Measurements from ENCODE around the gene ATXN8OS. TPM values are rescaled to one million over a fixed set of nuclear protein-coding genes. Genes with fewer than 3 reads are reported as not detected.
"Not testable (repeated sequence)": the region's sequence is repeated elsewhere in the genome, so short reads cannot be mapped to it uniquely, and the experiment has no call there.

The ATXN8OS gene
- total RNA-seq (not detected), total RNA-seq (0 to 0.12 reads per million in 2 donors)

GRCh38 chr13:70107498-70108281 lies at the start of gene ATXN8OS:
Gene ATXN8OS, plus strand, starts transcription at chr13:70107826.
- no peaks in the 10 kb centered on the region for H3K27me3 Mint-ChIP-seq
- H3K4me3 Mint-ChIP-seq, result no peak within 1 kb of the TSS
- H3K4me1 Mint-ChIP-seq, result no peaks in the 10 kb centered on the region
- no peaks in the 10 kb centered on the region for H3K9me3 ChIP-seq (ENCODE audit: control insufficient read depth, low read length, poor library complexity, severe bottlenecking)
- H3K27ac Mint-ChIP-seq, result no peak within 1 kb of the TSS
- H3K36me3 Mint-ChIP-seq (ENCODE audit: low read depth), result no peaks in the 10 kb centered on the region
- DNase-seq, result no peak
- no peak for ATAC-seq

DNA sequence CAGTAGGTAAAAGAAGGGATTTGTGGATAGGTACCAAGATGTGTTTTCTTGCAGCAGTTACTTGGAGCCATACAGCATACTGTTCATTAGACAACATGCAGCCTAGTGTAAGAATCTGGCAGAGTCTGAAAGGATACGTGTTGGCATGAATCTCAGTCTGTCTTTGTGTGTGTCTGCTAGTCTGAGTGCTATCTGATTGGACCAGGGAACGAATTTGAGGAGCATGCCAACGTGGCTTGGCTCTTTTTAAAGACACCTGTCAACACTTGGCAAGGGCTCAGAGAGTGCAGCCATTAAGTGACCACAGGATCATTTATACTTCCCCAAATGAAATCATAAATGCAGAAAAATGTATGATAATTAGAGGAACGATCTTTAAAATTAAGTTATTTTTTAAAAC lies 27.6 kb upstream of the ATXN8OS start:
- Mint-ChIP-seq H3K27me3 (no peaks in the 10 kb centered on the region), H3K4me3 (no peak overlapping the region), H3K36me3 (ENCODE audit: low read depth) (no peaks in the 10 kb centered on the region), H3K4me1 (no peaks in the 10 kb centered on the region), H3K27ac (no peak overlapping the region)
- ATAC-seq (no peak), DNase-seq (no peak)
- no peaks in the 10 kb centered on the region for H3K9me3 ChIP-seq (ENCODE audit: control insufficient read depth, low read length, poor library complexity, severe bottlenecking)

GRCh38 chr13:70087247-70087646 lies 20.4 kb upstream of the ATXN8OS start:
- Mint-ChIP-seq H3K4me1 (no peaks in the 10 kb centered on the region), H3K27me3 (no peaks in the 10 kb centered on the region), H3K36me3 (ENCODE audit: low read depth) (no peaks in the 10 kb centered on the region), H3K4me3 (no peak overlapping the region), H3K27ac (no peak overlapping the region)
- ATAC-seq (no peak), DNase-seq (no peak)
- H3K9me3 ChIP-seq (ENCODE audit: control insufficient read depth, low read length, poor library complexity, severe bottlenecking), result no peaks in the 10 kb centered on the region

- Mint-ChIP-seq H3K4me1 (no peaks in the 10 kb centered on the region), H3K4me3 (no peak overlapping the region), H3K27me3 (no peaks in the 10 kb centered on the region), H3K27ac (no peak overlapping the region), H3K36me3 (ENCODE audit: low read depth) (no peaks in the 10 kb centered on the region)
- ATAC-seq (no peak), DNase-seq (no peak)
- no peaks in the 10 kb centered on the region for H3K9me3 ChIP-seq (ENCODE audit: control insufficient read depth, low read length, poor library complexity, severe bottlenecking)
Observed at GRCh38 chr13:70088926-70089325, 18.7 kb upstream of the ATXN8OS start.

- H3K9me3 ChIP-seq (ENCODE audit: control insufficient read depth, low read length, poor library complexity, severe bottlenecking), result no peaks in the 10 kb centered on the region
- H3K27me3 Mint-ChIP-seq, result no peaks in the 10 kb centered on the region
- no peak overlapping the region for H3K4me3 Mint-ChIP-seq
- H3K36me3 Mint-ChIP-seq (ENCODE audit: low read depth), result no peaks in the 10 kb centered on the region
- no peak overlapping the region for H3K27ac Mint-ChIP-seq
- ATAC-seq, result no peak
- no peak for DNase-seq
- no peaks in the 10 kb centered on the region for H3K4me1 Mint-ChIP-seq
Observed at GRCh38 chr13:70090036-70090723, 17.4 kb upstream of the ATXN8OS start.

DNA sequence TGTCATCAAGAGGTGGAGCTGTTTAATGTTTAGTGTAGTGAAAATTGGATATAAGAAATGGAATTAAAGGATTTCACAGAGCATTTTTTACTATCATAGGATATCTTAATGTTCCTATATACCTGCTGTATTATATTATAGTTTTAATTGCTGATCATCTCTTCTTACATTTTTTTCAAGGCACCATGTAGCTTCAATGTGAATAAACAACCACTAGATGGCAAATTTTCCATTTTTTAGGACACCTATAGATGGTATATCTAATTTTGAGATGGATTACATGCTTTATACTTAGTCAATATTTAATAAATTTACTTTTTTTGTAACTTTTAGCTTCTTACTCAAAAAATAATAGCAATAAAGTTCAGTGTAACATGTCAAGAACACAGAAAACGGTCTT lies 9.0 kb upstream of the ATXN8OS start:
- no peaks in the 10 kb centered on the region for H3K36me3 Mint-ChIP-seq (ENCODE audit: low read depth)
- DNase-seq, result no peak
- H3K4me1 Mint-ChIP-seq, result no peaks in the 10 kb centered on the region
- no peak overlapping the region for H3K4me3 Mint-ChIP-seq
- H3K9me3 ChIP-seq (ENCODE audit: control insufficient read depth, low read length, poor library complexity, severe bottlenecking), result no peaks in the 10 kb centered on the region
- no peak overlapping the region for H3K27ac Mint-ChIP-seq
- no peak for ATAC-seq
- H3K27me3 Mint-ChIP-seq, result no peaks in the 10 kb centered on the region

DNA sequence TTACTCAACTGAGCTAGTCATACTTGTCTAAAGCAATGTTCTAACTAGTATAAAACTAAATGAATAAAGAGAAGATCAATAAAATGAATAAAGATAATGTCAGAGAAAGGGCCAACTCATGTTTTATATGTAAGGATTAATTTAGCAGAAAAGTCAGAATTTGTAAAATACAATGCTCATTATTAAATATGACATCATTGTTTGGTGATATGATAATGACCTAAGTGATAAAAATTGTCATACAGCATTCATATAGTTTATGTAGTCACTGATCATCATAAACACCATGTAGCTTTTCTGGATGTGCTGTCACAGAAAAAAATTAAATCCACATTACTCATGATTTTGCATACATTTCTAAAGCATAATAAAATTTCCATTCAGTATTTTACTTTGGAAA lies 3.1 kb upstream of the ATXN8OS start:
- H3K36me3 Mint-ChIP-seq (ENCODE audit: low read depth), result no peaks in the 10 kb centered on the region
- no peaks in the 10 kb centered on the region for H3K27me3 Mint-ChIP-seq
- no peaks in the 10 kb centered on the region for H3K4me1 Mint-ChIP-seq
- H3K4me3 Mint-ChIP-seq, result no peak overlapping the region
- H3K27ac Mint-ChIP-seq, result no peak overlapping the region
- no peaks in the 10 kb centered on the region for H3K9me3 ChIP-seq (ENCODE audit: control insufficient read depth, low read length, poor library complexity, severe bottlenecking)
- no peak for DNase-seq
- ATAC-seq, result no peak

- H3K27ac Mint-ChIP-seq, result no peak overlapping the region
- ATAC-seq (no peak), DNase-seq (no peak)
- H3K4me3 Mint-ChIP-seq, result no peak overlapping the region
- no peaks in the 10 kb centered on the region for H3K36me3 Mint-ChIP-seq (ENCODE audit: low read depth)
- H3K27me3 Mint-ChIP-seq, result no peaks in the 10 kb centered on the region
- no peaks in the 10 kb centered on the region for H3K4me1 Mint-ChIP-seq
- H3K9me3 ChIP-seq (ENCODE audit: control insufficient read depth, low read length, poor library complexity, severe bottlenecking), result no peaks in the 10 kb centered on the region
Observed at GRCh38 chr13:70107125-70107497, 515 bp upstream of the ATXN8OS start.

- H3K27me3 Mint-ChIP-seq, result no peaks in the 10 kb centered on the region
- H3K27ac Mint-ChIP-seq, result no peak within 1 kb of the TSS
- no peaks in the 10 kb centered on the region for H3K4me1 Mint-ChIP-seq
- ATAC-seq (no peak), DNase-seq (no peak)
- H3K9me3 ChIP-seq (ENCODE audit: control insufficient read depth, low read length, poor library complexity, severe bottlenecking), result no peaks in the 10 kb centered on the region
- no peaks in the 10 kb centered on the region for H3K36me3 Mint-ChIP-seq (ENCODE audit: low read depth)
- no peak within 1 kb of the TSS for H3K4me3 Mint-ChIP-seq
Observed at GRCh38 chr13:70108356-70109105, 905 bp downstream of the ATXN8OS start, which contains the start of gene KLHL1. Gene KLHL1, minus strand, starts transcription at chr13:70108452. Its CDS starts 753 bp downstream, at chr13:70107699.

- no peaks in the 10 kb centered on the region for H3K36me3 Mint-ChIP-seq (ENCODE audit: low read depth)
- ATAC-seq, result no peak
- no peaks in the 10 kb centered on the region for H3K27me3 Mint-ChIP-seq
- no peak overlapping the region for H3K27ac Mint-ChIP-seq
- H3K4me1 Mint-ChIP-seq, result no peaks in the 10 kb centered on the region
- no peaks in the 10 kb centered on the region for H3K9me3 ChIP-seq (ENCODE audit: control insufficient read depth, low read length, poor library complexity, severe bottlenecking)
- H3K4me3 Mint-ChIP-seq, result no peak overlapping the region
- no peak for DNase-seq
Observed at GRCh38 chr13:70117338-70117905, 9.8 kb downstream of the ATXN8OS start.

DNA sequence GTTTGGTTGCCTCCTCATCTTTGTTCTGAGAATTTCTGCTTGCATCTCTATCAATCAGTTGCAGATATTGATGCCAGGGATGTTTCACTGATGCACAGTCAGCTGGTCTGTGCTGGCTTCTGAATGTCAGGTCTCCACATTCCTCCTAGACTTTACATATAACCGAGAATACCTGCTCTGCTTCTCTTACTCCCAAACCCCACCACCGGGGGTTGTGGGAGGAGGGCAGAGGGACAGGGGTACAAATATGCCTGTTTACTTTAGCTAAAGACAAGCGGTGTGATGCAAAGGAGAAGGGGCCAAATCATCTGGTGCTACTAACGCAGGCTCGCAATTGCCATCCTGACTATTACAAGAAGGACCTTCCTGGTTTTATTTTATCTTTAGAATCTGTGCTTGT lies 18.1 kb downstream of the ATXN8OS start:
- no peak for ATAC-seq

GRCh38 chr13:70128098-70128497 lies 20.5 kb downstream of the ATXN8OS start:
- ATAC-seq, result no peak
- no peak overlapping the region for H3K4me3 Mint-ChIP-seq

More for the DNA sequence above, 18.1 kb downstream of the ATXN8OS start:
- Mint-ChIP-seq H3K36me3 (ENCODE audit: low read depth) (no peaks in the 10 kb centered on the region), H3K27me3 (no peaks in the 10 kb centered on the region), H3K4me1 (no peaks in the 10 kb centered on the region), H3K27ac (no peak overlapping the region), H3K4me3 (no peak overlapping the region)
- no peaks in the 10 kb centered on the region for H3K9me3 ChIP-seq (ENCODE audit: control insufficient read depth, low read length, poor library complexity, severe bottlenecking)
- DNase-seq, result no peak

GRCh38 chr13:70142658-70143057 lies 35.0 kb downstream of the ATXN8OS start:
- H3K4me1 Mint-ChIP-seq; ATAC-seq; H3K36me3 Mint-ChIP-seq (ENCODE audit: low read depth); H3K27ac Mint-ChIP-seq; DNase-seq; H3K4me3 Mint-ChIP-seq; H3K27me3 Mint-ChIP-seq; H3K9me3 ChIP-seq (ENCODE audit: control insufficient read depth, low read length, poor library complexity, severe bottlenecking): not testable (repeated sequence)

More at GRCh38 chr13:70128098-70128497, 20.5 kb downstream of the ATXN8OS start:
- DNase-seq, result no peak
- Mint-ChIP-seq H3K4me1 (no peaks in the 10 kb centered on the region), H3K27ac (no peak overlapping the region), H3K36me3 (ENCODE audit: low read depth) (no peaks in the 10 kb centered on the region), H3K27me3 (no peaks in the 10 kb centered on the region)
- no peaks in the 10 kb centered on the region for H3K9me3 ChIP-seq (ENCODE audit: control insufficient read depth, low read length, poor library complexity, severe bottlenecking)
